ENCODE data around the gene FBN3.

DNA sequence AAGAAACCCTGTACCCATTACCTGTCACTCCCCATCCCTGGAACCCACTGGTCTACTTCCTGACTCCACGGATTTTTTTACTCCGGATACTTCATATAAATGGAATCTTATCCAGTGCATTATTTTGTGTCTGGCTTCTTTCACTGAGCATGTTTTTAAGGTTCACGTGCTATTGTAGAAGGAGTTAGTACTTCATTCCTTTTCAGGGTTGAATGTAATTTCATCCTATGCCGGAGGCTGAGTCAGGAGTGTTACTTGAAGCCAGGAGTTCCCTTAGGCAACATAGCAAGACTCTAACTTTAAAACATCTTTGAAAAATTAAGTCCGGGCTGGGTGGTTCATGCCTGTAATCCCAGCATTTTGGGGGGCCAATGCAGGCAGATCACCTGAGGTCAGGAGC lies 126.0 kb downstream of the FBN3 start:
- TF ChIP-seq RCOR1 (IDR thresholded peaks at IDR 0.05; ENCODE audit: low read length) (no peak), SMC3 (IDR thresholded peaks at IDR 0.05; ENCODE audit: low read depth, low read length) (no peak), FOXM1 (IDR thresholded peaks at IDR 0.05; ENCODE audit: low read depth) (no peak), POLR2AphosphoS5 (IDR thresholded peaks at IDR 0.05; ENCODE audit: low read depth, low read length) (no peak), EP300 (IDR thresholded peaks at IDR 0.05; ENCODE audit: borderline replicate concordance in 1 of 2, low read depth in 1 of 2, low read length in 1 of 2) (no peak), EZH2phosphoT487 (IDR thresholded peaks at IDR 0.05; ENCODE audit: borderline replicate concordance, low read depth) (no peak), JUND (IDR thresholded peaks at IDR 0.05) (no peak), YY1 (IDR thresholded peaks at IDR 0.05; ENCODE audit: low read depth) (no peak)
- TF ChIP-seq, protein P1, sequence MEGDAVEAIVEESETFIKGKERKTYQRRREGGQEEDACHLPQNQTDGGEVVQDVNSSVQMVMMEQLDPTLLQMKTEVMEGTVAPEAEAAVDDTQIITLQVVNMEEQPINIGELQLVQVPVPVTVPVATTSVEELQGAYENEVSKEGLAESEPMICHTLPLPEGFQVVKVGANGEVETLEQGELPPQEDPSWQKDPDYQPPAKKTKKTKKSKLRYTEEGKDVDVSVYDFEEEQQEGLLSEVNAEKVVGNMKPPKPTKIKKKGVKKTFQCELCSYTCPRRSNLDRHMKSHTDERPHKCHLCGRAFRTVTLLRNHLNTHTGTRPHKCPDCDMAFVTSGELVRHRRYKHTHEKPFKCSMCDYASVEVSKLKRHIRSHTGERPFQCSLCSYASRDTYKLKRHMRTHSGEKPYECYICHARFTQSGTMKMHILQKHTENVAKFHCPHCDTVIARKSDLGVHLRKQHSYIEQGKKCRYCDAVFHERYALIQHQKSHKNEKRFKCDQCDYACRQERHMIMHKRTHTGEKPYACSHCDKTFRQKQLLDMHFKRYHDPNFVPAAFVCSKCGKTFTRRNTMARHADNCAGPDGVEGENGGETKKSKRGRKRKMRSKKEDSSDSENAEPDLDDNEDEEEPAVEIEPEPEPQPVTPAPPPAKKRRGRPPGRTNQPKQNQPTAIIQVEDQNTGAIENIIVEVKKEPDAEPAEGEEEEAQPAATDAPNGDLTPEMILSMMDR (IDR thresholded peaks at IDR 0.05) = no peak
- TF ChIP-seq, protein P2, sequence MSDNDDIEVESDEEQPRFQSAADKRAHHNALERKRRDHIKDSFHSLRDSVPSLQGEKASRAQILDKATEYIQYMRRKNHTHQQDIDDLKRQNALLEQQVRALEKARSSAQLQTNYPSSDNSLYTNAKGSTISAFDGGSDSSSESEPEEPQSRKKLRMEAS (IDR thresholded peaks at IDR 0.05; ENCODE audit: low read depth) = no peak
- TF ChIP-seq, protein P3, sequence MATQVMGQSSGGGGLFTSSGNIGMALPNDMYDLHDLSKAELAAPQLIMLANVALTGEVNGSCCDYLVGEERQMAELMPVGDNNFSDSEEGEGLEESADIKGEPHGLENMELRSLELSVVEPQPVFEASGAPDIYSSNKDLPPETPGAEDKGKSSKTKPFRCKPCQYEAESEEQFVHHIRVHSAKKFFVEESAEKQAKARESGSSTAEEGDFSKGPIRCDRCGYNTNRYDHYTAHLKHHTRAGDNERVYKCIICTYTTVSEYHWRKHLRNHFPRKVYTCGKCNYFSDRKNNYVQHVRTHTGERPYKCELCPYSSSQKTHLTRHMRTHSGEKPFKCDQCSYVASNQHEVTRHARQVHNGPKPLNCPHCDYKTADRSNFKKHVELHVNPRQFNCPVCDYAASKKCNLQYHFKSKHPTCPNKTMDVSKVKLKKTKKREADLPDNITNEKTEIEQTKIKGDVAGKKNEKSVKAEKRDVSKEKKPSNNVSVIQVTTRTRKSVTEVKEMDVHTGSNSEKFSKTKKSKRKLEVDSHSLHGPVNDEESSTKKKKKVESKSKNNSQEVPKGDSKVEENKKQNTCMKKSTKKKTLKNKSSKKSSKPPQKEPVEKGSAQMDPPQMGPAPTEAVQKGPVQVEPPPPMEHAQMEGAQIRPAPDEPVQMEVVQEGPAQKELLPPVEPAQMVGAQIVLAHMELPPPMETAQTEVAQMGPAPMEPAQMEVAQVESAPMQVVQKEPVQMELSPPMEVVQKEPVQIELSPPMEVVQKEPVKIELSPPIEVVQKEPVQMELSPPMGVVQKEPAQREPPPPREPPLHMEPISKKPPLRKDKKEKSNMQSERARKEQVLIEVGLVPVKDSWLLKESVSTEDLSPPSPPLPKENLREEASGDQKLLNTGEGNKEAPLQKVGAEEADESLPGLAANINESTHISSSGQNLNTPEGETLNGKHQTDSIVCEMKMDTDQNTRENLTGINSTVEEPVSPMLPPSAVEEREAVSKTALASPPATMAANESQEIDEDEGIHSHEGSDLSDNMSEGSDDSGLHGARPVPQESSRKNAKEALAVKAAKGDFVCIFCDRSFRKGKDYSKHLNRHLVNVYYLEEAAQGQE (IDR thresholded peaks at IDR 0.05; ENCODE audit: low read depth, low read length) = no peak
- TF ChIP-seq, protein P4, sequence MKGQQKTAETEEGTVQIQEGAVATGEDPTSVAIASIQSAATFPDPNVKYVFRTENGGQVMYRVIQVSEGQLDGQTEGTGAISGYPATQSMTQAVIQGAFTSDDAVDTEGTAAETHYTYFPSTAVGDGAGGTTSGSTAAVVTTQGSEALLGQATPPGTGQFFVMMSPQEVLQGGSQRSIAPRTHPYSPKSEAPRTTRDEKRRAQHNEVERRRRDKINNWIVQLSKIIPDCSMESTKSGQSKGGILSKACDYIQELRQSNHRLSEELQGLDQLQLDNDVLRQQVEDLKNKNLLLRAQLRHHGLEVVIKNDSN (IDR thresholded peaks at IDR 0.05; ENCODE audit: borderline replicate concordance, low read depth) = no peak
